ENCODE measurements around the gene SGTA. TPM values are rescaled to one million over a fixed set of nuclear protein-coding genes. Genes with fewer than 3 reads are reported as not detected.

SGTA gene
- 68.1 and 68.2 TPM in 2 replicates for total RNA-seq

GRCh38 chr19:2782936-2783780 is at the start of gene SGTA:
Gene SGTA, minus strand, starts transcription at chr19:2783273. Its CDS starts 14,205 bp downstream, at chr19:2769068.

GRCh38 chr19:2819540-2820111 is 36.6 kb upstream of the SGTA start, which contains the start of gene ZNF554:
Gene ZNF554, plus strand, starts transcription at chr19:2819868. Its CDS starts 204 bp downstream, at chr19:2820072.

GRCh38 chr19:2785244-2785997 is 2.3 kb upstream of the SGTA start, which contains the start of gene THOP1:
Gene THOP1, plus strand, starts transcription at chr19:2785503. Its CDS starts 160 bp downstream, at chr19:2785663.

GRCh38 chr19:2739602-2740313 is 43.3 kb downstream of the SGTA start, which contains the start of gene SLC39A3:
Gene SLC39A3, minus strand, starts transcription at chr19:2740017. Its CDS starts 2,760 bp downstream, at chr19:2737257.

GRCh38 chr19:2720777-2721569 is 62.1 kb downstream of the SGTA start, which contains the start of gene DIRAS1:
Gene DIRAS1, minus strand, starts transcription at chr19:2721372. Its CDS starts 3,566 bp downstream, at chr19:2717806.

Other genes with a start within 250 kb of the SGTA start
- gene GNG7, start 80.6 kb downstream of the SGTA start, total RNA-seq = 0.22 and 0.27 TPM in 2 replicates
- 0.13 and 0.14 TPM in 2 replicates for gene DIRAS1, start 61.9 kb downstream of the SGTA start, total RNA-seq
- 18.9 and 24.3 TPM in 2 replicates for gene SLC39A3, start 43.3 kb downstream of the SGTA start, total RNA-seq
- gene THOP1, start 2.2 kb upstream of the SGTA start, total RNA-seq = 110 and 146 TPM in 2 replicates
- 2.0 and 3.5 TPM in 2 replicates for gene ZNF554, start 36.6 kb upstream of the SGTA start, total RNA-seq
- 6.0 TPM in 2 replicates for gene ZNF555, start 58.2 kb upstream of the SGTA start, total RNA-seq
- gene ZNF556, start 84.1 kb upstream of the SGTA start, total RNA-seq = not detected in 2 replicates
- gene ZNF57, start 117.7 kb upstream of the SGTA start, total RNA-seq = 3.9 and 5.6 TPM in 2 replicates
- 5.0 and 5.6 TPM in 2 replicates for gene ZNF77, start 161.7 kb upstream of the SGTA start, total RNA-seq
- 0.93 and 1.6 TPM in 2 replicates for gene TLE6, start 194.3 kb upstream of the SGTA start, total RNA-seq
- 12.3 and 13.7 TPM in 2 replicates for gene TLE2, start 246.0 kb upstream of the SGTA start, total RNA-seq